Panc1 (cell line): ENCODE measurements around the gene PXYLP1. TPM values are rescaled to one million over a fixed set of nuclear protein-coding genes. Genes with fewer than 3 reads are reported as not detected.

Experiments used
- ATAC-seq: fragments of 200-7000 bp; cut with Tn5 transposase; 2 replicates; pipeline ENCODE4 v1.9.1; 2020; ENCODE audit warnings: mild to moderate bottlenecking, moderate library complexity
- BruUV-seq: library from RNA; stranded (reverse); fragments of 400-500 nt; replicated peaks from 2 replicates; lab custom pipeline; 2021; lab: Mats Ljungman, UMichigan
- CTCF ChIA-PET: fragments of 300-600 bp; sonication (Branson Sonifier 250); formaldehyde crosslinking; loops from one replicate; lab custom pipeline; 2022; ENCODE audit warnings: antibody characterized with exemption; lab: Charles Lee
- POLR2A ChIA-PET: fragments of 300-600 bp; sonication (Branson Sonifier 250); formaldehyde crosslinking; loops from one replicate; lab custom pipeline; 2022; ENCODE audit warnings: antibody characterized with exemption; lab: Charles Lee
- DNase-seq: peaks from one replicate; pipeline ENCODE4 v3.0.0-alpha.2; 2010; ENCODE audit warnings: low read depth, low spot score
- H3K27ac ChIP-seq: 2 replicates; pipeline ENCODE4 v1.5.1; 2011; ENCODE audit warnings: mild to moderate bottlenecking, low read length, inconsistent platforms
- H3K27me3 ChIP-seq: fragments of 200-500 bp; sonication (Bioruptor generic); 2 replicates; pipeline ENCODE4 v1.6.0; 2014; ENCODE audit warnings: low read length, inconsistent platforms; ENCODE audit not compliant: control insufficient read depth, insufficient read depth
- H3K36me3 ChIP-seq: fragments of 200-500 bp; sonication (Bioruptor generic); 2 replicates; pipeline ENCODE4 v1.5.1; 2014; ENCODE audit warnings: inconsistent platforms, mild to moderate bottlenecking, low read length, moderate library complexity; ENCODE audit not compliant: control insufficient read depth, insufficient read depth
- H3K4me1 ChIP-seq: 2 replicates; pipeline ENCODE4 v1.5.1; 2011; ENCODE audit warnings: inconsistent platforms, mild to moderate bottlenecking, low read length, moderate library complexity; ENCODE audit not compliant: control insufficient read depth, insufficient read depth
- H3K4me3 ChIP-seq, 2 experiments: 2 replicates each; pipeline ENCODE4 v1.5.1; 2011 to 2012; ENCODE audit warnings: low read depth in 2 of 2, low read length in 2 of 2, mild to moderate bottlenecking in 2 of 2, inconsistent platforms in 1 of 2, moderate library complexity in 1 of 2
- H3K9me3 ChIP-seq: fragments of 200-500 bp; sonication (Bioruptor generic); 2 replicates; pipeline ENCODE4 v1.5.1; 2014; ENCODE audit warnings: low read depth, mild to moderate bottlenecking, inconsistent platforms, low read length, moderate library complexity; ENCODE audit not compliant: control insufficient read depth, insufficient read depth
- CTCF ChIP-seq: fragments of 450-650 bp; IDR thresholded peaks from 2 replicates; pipeline ENCODE4 v1.5.1; 2017; ENCODE audit warnings: mild to moderate bottlenecking
- POLR2AphosphoS5 ChIP-seq: IDR thresholded peaks from 2 replicates; pipeline ENCODE4 v1.6.1; 2012; ENCODE audit warnings: mild to moderate bottlenecking, low read depth, low read length, moderate library complexity
- REST ChIP-seq, 2 experiments: IDR thresholded peaks; 2 replicates each; pipeline ENCODE4 v1.6.1; 2011 to 2012; ENCODE audit warnings: low read depth in 2 of 2, control low read depth in 1 of 2, low read length in 1 of 2, mild to moderate bottlenecking in 1 of 2, moderate library complexity in 1 of 2; ENCODE audit not compliant: insufficient read depth in 1 of 2
- SIN3A ChIP-seq: IDR thresholded peaks from 2 replicates; pipeline ENCODE4 v1.6.1; 2012; ENCODE audit warnings: low read depth, mild to moderate bottlenecking, low read length, moderate library complexity, borderline replicate concordance; ENCODE audit not compliant: insufficient read depth
- TCF7L2 ChIP-seq: IDR thresholded peaks from 2 replicates; pipeline ENCODE4 v1.6.1; 2011; ENCODE audit warnings: mild to moderate bottlenecking, low read depth, low read length, inconsistent platforms
- in situ Hi-C: cut with HindIII; loops from 2 replicates; pipeline ENCODE4 v1.10.0; 2016; ENCODE audit warnings: low sequenced_read_pairs, low pct_unique_long_range_greater_than_20kb
- intact Hi-C: fragments of 100-400 bp; cut with micrococcal nuclease; formaldehyde crosslinking; loops from one replicate; pipeline ENCODE4 v1.10.0; 2022; ENCODE audit not compliant: unreplicated experiment
- total RNA-seq: library from RNA; stranded (reverse); gene quantifications from one replicate; pipeline ENCODE4 v1.2.1, GENCODE V29; 2021; ENCODE audit not compliant: unreplicated experiment

Gene PXYLP1
- total RNA-seq, 1 experiment from 2014 or later: 1.4 TPM

GRCh38 chr3:141257961-141258360 lies 26.3 kb downstream of the PXYLP1 start:
- H3K27me3 ChIP-seq: no peaks in the 10 kb centered on the region
- no peaks in the 10 kb centered on the region for H3K4me1 ChIP-seq
- ChIA-PET CTCF (interaction anchor here (0.6 kb wide), 1 partner anchor 50 kb away, joined by 6 read pairs; no protein-coding TSS in a partner anchor), POLR2A (no interaction called here)
- in situ Hi-C loops (no loop called here), intact Hi-C loops (no loop called here)
- H3K36me3 ChIP-seq: no peaks in the 10 kb centered on the region
- no peaks in the 10 kb centered on the region for H3K9me3 ChIP-seq
- ATAC-seq (no peak), DNase-seq (no peak)
- BruUV-seq: no TSS peak
- no peak overlapping the region for H3K4me3 ChIP-seq
- TF ChIP-seq REST (IDR thresholded peaks at IDR 0.05; ENCODE audit: insufficient read depth in 1 of 2, low read depth in 2 of 2, low read length in 1 of 2) (no peak), SIN3A (no peak), POLR2AphosphoS5 (no peak), CTCF (no peak), TCF7L2 (no peak)
- no peak overlapping the region for H3K27ac ChIP-seq

GRCh38 chr3:141258973-141259372 lies 27.3 kb downstream of the PXYLP1 start:
- H3K36me3 ChIP-seq: no peaks in the 10 kb centered on the region
- POLR2A ChIA-PET: no interaction called here
- no peak for TF ChIP-seq CTCF
- no peak for TF ChIP-seq SIN3A
- TF ChIP-seq POLR2AphosphoS5: no peak
- TF ChIP-seq REST (IDR thresholded peaks at IDR 0.05; ENCODE audit: insufficient read depth in 1 of 2, low read depth in 2 of 2, low read length in 1 of 2): no peak
- H3K9me3 ChIP-seq: no peaks in the 10 kb centered on the region
- intact Hi-C loops: no loop called here
- no peak for ATAC-seq
- BruUV-seq: no TSS peak
- H3K4me3 ChIP-seq: no peak overlapping the region
- in situ Hi-C loops: no loop called here
- H3K27me3 ChIP-seq: no peaks in the 10 kb centered on the region
- no peak for DNase-seq
- H3K27ac ChIP-seq: no peak overlapping the region
- CTCF ChIA-PET: no interaction called here
- no peaks in the 10 kb centered on the region for H3K4me1 ChIP-seq
